Keratinocyte (primary cell): ENCODE measurements around the gene RAD23A. TPM values are rescaled to one million over a fixed set of nuclear protein-coding genes. Genes with fewer than 3 reads are reported as not detected.

ENCODE experiments used
- DNase-seq: peaks from one replicate; pipeline ENCODE4 v3.0.0-alpha.2; 2011; ENCODE audit warnings: low read depth, missing footprints, low spot score
- FAIRE-seq: peaks from 2 replicates; lab custom pipeline; 2011; peaks lifted over from hg19 to GRCh38; lab: Jason Lieb, UNC
- H2AFZ ChIP-seq: 2 replicates; pipeline ENCODE4 v1.6.0; 2012; ENCODE audit warnings: low read length, control low read depth, inconsistent platforms; ENCODE audit not compliant: control insufficient read depth
- H3K27ac ChIP-seq: 2 replicates; pipeline ENCODE4 v1.5.1; 2011; ENCODE audit warnings: low read length; ENCODE audit not compliant: control insufficient read depth, insufficient read depth
- H3K27me3 ChIP-seq: 3 replicates; pipeline ENCODE4 v1.6.0; 2011; ENCODE audit warnings: low read length; ENCODE audit not compliant: control insufficient read depth, insufficient read depth; ENCODE audit errors: extremely low read depth
- H3K36me3 ChIP-seq, 2 experiments: 2 replicates in 1 of 2; 3 replicates in 1 of 2; pipeline ENCODE4 v1.5.1; 2011; ENCODE audit warnings: low read length in 2 of 2, mild to moderate bottlenecking in 1 of 2; ENCODE audit not compliant: control insufficient read depth in 2 of 2, insufficient read depth in 2 of 2; ENCODE audit errors: extremely low read depth in 1 of 2
- H3K4me1 ChIP-seq: 3 replicates; pipeline ENCODE4 v1.5.1; 2011; ENCODE audit warnings: low read length; ENCODE audit not compliant: control insufficient read depth, insufficient read depth; ENCODE audit errors: extremely low read depth
- H3K4me2 ChIP-seq: 3 replicates; pipeline ENCODE4 v1.6.0; 2011; ENCODE audit warnings: low read depth, low read length; ENCODE audit not compliant: control insufficient read depth, insufficient read depth; ENCODE audit errors: extremely low read depth
- H3K4me3 ChIP-seq, 3 experiments: fragments of 200-600 bp in 1 of 3; sonication (generic) in 1 of 3; 2 replicates in 2 of 3; 3 replicates in 1 of 3; pipeline ENCODE4 v1.5.1; 2011 to 2016; ENCODE audit warnings: low read length in 3 of 3, mild to moderate bottlenecking in 3 of 3, control low read depth in 2 of 3, inconsistent platforms in 1 of 3, low read depth in 1 of 3, mixed read lengths in 1 of 3, mixed run types in 1 of 3, moderate library complexity in 1 of 3; ENCODE audit not compliant: control insufficient read depth in 2 of 3, insufficient read depth in 2 of 3; ENCODE audit errors: extremely low read depth in 1 of 3
- H3K79me2 ChIP-seq: 2 replicates; pipeline ENCODE4 v1.6.0; 2012; ENCODE audit warnings: low read length; ENCODE audit not compliant: control insufficient read depth, insufficient read depth
- H3K9ac ChIP-seq: 3 replicates; pipeline ENCODE4 v1.6.0; 2011; ENCODE audit warnings: low read length; ENCODE audit not compliant: control insufficient read depth, insufficient read depth; ENCODE audit errors: extremely low read depth
- H3K9me1 ChIP-seq: 3 replicates; pipeline ENCODE4 v1.6.0; 2011; ENCODE audit warnings: low read length; ENCODE audit not compliant: control insufficient read depth, insufficient read depth; ENCODE audit errors: extremely low read depth
- H3K9me3 ChIP-seq: 2 replicates; pipeline ENCODE4 v1.5.1; 2012; ENCODE audit warnings: low read depth, low read length; ENCODE audit not compliant: control insufficient read depth
- H4K20me1 ChIP-seq: 3 replicates; pipeline ENCODE4 v1.6.0; 2011; ENCODE audit warnings: low read length; ENCODE audit not compliant: control insufficient read depth, insufficient read depth; ENCODE audit errors: extremely low read depth
- EZH2 ChIP-seq: IDR thresholded peaks from one replicate; pipeline ENCODE4 v1.6.1; 2012; ENCODE audit warnings: inconsistent platforms, mild to moderate bottlenecking, low read length, moderate library complexity
- dilution Hi-C: fragments of 300-500 bp; cut with MboI; formaldehyde crosslinking; loops from one replicate; pipeline ENCODE4 v1.7.0; 2020; ENCODE audit warnings: low sequenced_read_pairs; ENCODE audit not compliant: extremely low pct_ligation_motif_present
- polyA plus RNA-seq, 5 experiments: library from polyadenylated mRNA; depleted of rRNA in 3 of 5; stranded (reverse) in 3 of 5; stranded (forward) in 1 of 5; unstranded in 1 of 5; fragments of >200 nt; gene quantifications; 1 replicate in 1 of 5; 2 replicates in 3 of 5; 3 replicates in 1 of 5; pipeline versions ENCODE4 v1.2.1 to v1.2.3, GENCODE V29; 2011 to 2012; ENCODE audit warnings: missing spikeins in 2 of 5, low read depth in 1 of 5, low replicate concordance in 1 of 5
- TF ChIP-seq, protein P1 (sequence below), 3 experiments: IDR thresholded peaks in 1 of 3; conservative IDR thresholded peaks in 1 of 3; optimal IDR thresholded peaks in 1 of 3; 2 replicates in 2 of 3; 3 replicates in 1 of 3; pipeline versions ENCODE3 to v1.5.1; 2011; ENCODE audit warnings: low read length in 3 of 3, mild to moderate bottlenecking in 3 of 3, moderate library complexity in 2 of 3, control low read depth in 1 of 3, inconsistent platforms in 1 of 3; ENCODE audit not compliant: insufficient read depth in 2 of 3; ENCODE audit errors: extremely low read depth in 1 of 3

Gene RAD23A
- polyA plus RNA-seq, 1 donor (not counting 4 experiments of a cell fraction or from before 2014, with no cell fraction given), result 23.7 TPM

DNA sequence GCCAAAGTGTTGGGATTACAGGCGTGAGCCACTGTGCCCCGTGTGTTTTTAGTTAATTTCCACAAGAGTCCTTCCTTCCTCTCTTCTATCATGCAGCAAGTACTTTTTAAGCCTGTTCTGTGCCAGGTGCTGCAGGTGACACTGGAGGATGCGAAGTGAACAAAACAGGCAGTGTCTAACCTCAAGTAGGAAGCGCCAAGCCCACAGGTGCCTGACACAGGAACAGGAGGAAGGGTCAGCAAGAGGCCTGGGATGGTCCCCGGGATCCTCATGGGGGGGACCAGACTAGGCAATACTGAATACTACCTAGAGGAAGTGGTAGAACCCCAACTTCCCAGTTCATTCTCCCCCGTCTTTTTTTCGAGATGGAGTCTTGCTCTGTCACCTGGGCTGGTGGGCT, 9.1 kb upstream of the RAD23A start:
- Histone ChIP-seq H3K4me2 (no peak overlapping the region), H3K9me3 (no peaks in the 10 kb centered on the region), H3K79me2 (peaks cover 51% of the 10 kb centered on the region), H3K9me1 (peaks cover 2% of the 10 kb centered on the region), H3K4me1 (peaks cover 29% of the 10 kb centered on the region), H3K36me3 (peaks cover 18 to 28% of the 10 kb centered on the region in 2 experiments), H2AFZ (no peak overlapping the region), H3K27ac (no peak overlapping the region), H3K27me3 (no peaks in the 10 kb centered on the region), H3K9ac (no peak overlapping the region), H4K20me1 (peaks cover 19% of the 10 kb centered on the region), H3K4me3 (no peak overlapping the region)
- FAIRE-seq, result no peak
- no peak for TF ChIP-seq EZH2
- TF ChIP-seq, protein P1, sequence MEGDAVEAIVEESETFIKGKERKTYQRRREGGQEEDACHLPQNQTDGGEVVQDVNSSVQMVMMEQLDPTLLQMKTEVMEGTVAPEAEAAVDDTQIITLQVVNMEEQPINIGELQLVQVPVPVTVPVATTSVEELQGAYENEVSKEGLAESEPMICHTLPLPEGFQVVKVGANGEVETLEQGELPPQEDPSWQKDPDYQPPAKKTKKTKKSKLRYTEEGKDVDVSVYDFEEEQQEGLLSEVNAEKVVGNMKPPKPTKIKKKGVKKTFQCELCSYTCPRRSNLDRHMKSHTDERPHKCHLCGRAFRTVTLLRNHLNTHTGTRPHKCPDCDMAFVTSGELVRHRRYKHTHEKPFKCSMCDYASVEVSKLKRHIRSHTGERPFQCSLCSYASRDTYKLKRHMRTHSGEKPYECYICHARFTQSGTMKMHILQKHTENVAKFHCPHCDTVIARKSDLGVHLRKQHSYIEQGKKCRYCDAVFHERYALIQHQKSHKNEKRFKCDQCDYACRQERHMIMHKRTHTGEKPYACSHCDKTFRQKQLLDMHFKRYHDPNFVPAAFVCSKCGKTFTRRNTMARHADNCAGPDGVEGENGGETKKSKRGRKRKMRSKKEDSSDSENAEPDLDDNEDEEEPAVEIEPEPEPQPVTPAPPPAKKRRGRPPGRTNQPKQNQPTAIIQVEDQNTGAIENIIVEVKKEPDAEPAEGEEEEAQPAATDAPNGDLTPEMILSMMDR (optimal IDR thresholded peaks at IDR 0.05 in 1 of 3, IDR thresholded peaks at IDR 0.05 in 1 of 3, conservative IDR thresholded peaks at IDR 0.05 in 1 of 3; ENCODE audit: extremely low read depth in 1 of 3, insufficient read depth in 2 of 3, low read length in 3 of 3), result no peak
- no peak for DNase-seq
- dilution Hi-C loops, result no loop called here

DNA sequence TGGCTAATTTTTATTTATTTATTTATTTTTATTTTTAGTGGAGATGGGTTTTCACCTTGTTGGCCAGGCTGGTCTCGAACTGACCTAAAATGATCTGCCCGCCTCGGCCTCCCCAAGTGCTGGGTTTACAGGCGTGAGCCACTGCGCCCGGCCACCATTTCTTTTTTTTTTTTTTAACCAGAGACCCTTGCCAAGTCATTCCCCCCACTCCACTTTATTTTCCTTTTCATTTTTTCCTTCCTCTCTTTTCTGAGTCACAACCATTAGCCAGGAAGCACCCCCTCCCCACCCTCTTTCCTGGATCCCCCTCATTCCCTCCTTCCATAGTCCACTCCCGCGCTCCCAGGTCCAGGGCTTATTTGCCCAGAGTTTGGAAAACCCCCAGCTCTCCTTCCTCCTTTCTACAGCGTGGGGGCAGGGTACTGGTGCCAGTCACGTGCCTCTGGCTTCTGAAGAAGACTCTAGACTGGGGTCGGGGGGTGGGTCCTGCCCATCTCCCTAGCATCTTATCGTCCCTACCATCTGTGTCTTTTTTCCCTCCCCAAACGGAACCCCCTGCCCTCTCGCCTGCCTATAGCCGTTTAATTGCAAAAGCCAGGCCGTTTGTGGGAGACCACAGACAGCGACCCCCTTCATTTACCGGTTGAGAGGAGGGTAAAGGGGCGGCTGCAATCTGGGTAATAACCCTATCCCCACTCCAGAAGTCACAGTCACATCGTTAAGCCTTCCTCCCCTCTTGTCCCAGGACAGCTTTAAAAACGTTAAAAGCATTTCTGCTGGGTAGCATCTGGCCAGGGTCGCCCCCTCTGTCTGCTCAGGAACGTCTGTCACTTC, 8.4 kb upstream of the RAD23A start:
- Histone ChIP-seq H3K79me2 (peaks cover 51% of the 10 kb centered on the region), H4K20me1 (peaks cover 19% of the 10 kb centered on the region), H3K4me3 (peak overlapping the region; percentile 46 to 99 (median 95)), H3K27ac (peak overlapping the region; percentile 72), H3K4me2 (peak overlapping the region; percentile 83), H3K27me3 (no peaks in the 10 kb centered on the region), H3K9me1 (peaks cover 2% of the 10 kb centered on the region), H3K4me1 (peaks cover 28% of the 10 kb centered on the region), H3K9me3 (no peaks in the 10 kb centered on the region), H2AFZ (peak overlapping the region; percentile 68), H3K36me3 (peaks cover 19 to 31% of the 10 kb centered on the region in 2 experiments), H3K9ac (peak overlapping the region; percentile 81)
- FAIRE-seq, result no peak
- DNase-seq, result no peak
- TF ChIP-seq EZH2, result no peak
- TF ChIP-seq, protein P1 (optimal IDR thresholded peaks at IDR 0.05 in 1 of 3, IDR thresholded peaks at IDR 0.05 in 1 of 3, conservative IDR thresholded peaks at IDR 0.05 in 1 of 3; ENCODE audit: extremely low read depth in 1 of 3, insufficient read depth in 2 of 3, low read length in 3 of 3), result no peak
- dilution Hi-C loops, result no loop called here
